ENCODE data around the gene IFT43.

GRCh38 chr14:75961662-75962061, 23.9 kb upstream of the IFT43 start:
- TF ChIP-seq CTCF (conservative IDR thresholded peaks at IDR 0.05) (no peak), EZH2 (IDR thresholded peaks at IDR 0.05; ENCODE audit: low read depth) (no peak)

Data from PC-9 (cell line).